ENCODE data around the gene SF3B6. TPM values are rescaled to one million over a fixed set of nuclear protein-coding genes. Genes with fewer than 3 reads are reported as not detected.

Gene SF3B6
- total RNA-seq, 1 experiment from 2014 or later = 132 TPM

DNA sequence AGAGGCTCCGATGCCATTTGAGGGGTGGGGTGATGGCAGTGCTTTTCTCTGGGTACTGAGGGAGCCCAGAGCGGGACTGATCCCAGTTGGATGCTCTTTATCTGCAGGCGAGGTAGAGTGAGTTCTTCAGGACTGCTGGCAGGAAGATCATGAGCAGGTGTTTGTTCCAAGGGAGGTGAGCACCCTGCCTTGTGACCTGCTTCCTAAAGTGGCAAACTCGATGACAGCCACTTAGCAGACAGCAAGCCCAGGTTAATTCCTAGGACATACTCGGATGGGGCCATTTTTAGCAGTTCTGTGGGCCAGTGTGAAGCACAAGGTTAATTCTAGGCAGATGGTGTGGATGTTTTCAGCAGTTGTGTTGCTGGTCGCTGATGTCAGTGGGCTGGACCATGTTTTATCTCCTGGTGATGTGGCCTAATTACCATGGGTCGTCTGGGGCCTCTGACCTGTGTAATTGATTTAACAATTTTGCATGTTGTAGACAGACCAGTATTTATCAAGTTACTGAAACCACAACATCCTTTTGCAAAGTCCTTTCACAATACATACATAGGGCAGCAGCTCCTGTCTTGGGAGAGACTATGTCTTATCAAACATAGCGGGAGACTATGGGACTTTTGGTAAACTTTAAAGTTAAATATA, 21.6 kb downstream of the SF3B6 start:
- Histone ChIP-seq H3K23ac (ENCODE audit: insufficient read length, low read depth, low read length) (no peak overlapping the region), H3K27me3 (ENCODE audit: insufficient read depth, low read length) (no peaks in the 10 kb centered on the region), H4K8ac (replicated peaks; ENCODE audit: insufficient read length, low read depth, low read length) (no peak overlapping the region), H3K4me1 (ENCODE audit: insufficient read depth, low read length) (0 out of 2 replicates have a peak, but pooled peaks cover 1% of the 10 kb centered on the region), H2AK5ac (ENCODE audit: insufficient read length, low read length) (no peak overlapping the region), H3K79me2 (ENCODE audit: insufficient read depth, low read length) (no peaks in the 10 kb centered on the region), H3K79me1 (ENCODE audit: insufficient read depth, low read depth, low read length, poor library complexity, severe bottlenecking) (no peaks in the 10 kb centered on the region), H3K14ac (ENCODE audit: insufficient read depth, low read length) (no peak overlapping the region), H2BK5ac (ENCODE audit: insufficient read length, low read length) (no peak overlapping the region), H3K9me3 (ENCODE audit: control insufficient read depth, low read depth, low read length) (no peaks in the 10 kb centered on the region), H3K56ac (ENCODE audit: insufficient read length, low read depth, low read length) (no peak overlapping the region), H2BK20ac (ENCODE audit: low read depth, low read length, poor library complexity, severe bottlenecking) (no peak overlapping the region), H4K91ac (ENCODE audit: insufficient read length, low read depth, low read length) (no peak overlapping the region), H4K20me1 (ENCODE audit: control insufficient read depth, insufficient read depth, insufficient read length) (no peaks in the 10 kb centered on the region), H4K5ac (ENCODE audit: insufficient read length, low read depth, low read length) (no peak overlapping the region), H3K9ac (ENCODE audit: extremely low read depth, insufficient read length, low read length) (no peak overlapping the region), H3K18ac (ENCODE audit: insufficient read length, low read depth, low read length) (no peak overlapping the region), H2BK12ac (ENCODE audit: insufficient read length, low read depth, low read length) (no peak overlapping the region), H3K23me2 (ENCODE audit: insufficient read length, low read depth, low read length, poor library complexity, severe bottlenecking) (no peaks in the 10 kb centered on the region), H3K4me2 (ENCODE audit: insufficient read depth, insufficient read length, low read length) (no peak overlapping the region), H2BK120ac (ENCODE audit: low read depth, low read length, poor library complexity, severe bottlenecking) (no peak overlapping the region), H3K27ac (ENCODE audit: insufficient read length, low read depth, low read length) (no peak overlapping the region), H3K4ac (ENCODE audit: low read depth, low read length) (no peak overlapping the region), H2AFZ (ENCODE audit: low read length) (no peak overlapping the region), H3T11ph (ENCODE audit: low read length) (no peak overlapping the region), H2BK15ac (ENCODE audit: low read depth, low read length) (no peak overlapping the region)
- peaks cover 14 to 22% (median 14%) of the 10 kb centered on the region in 3 experiments; a peak in 6 of 7 replicates for H3K36me3 Mint-ChIP-seq (ENCODE audit: insufficient read depth in 1 of 3, low read depth in 3 of 3)
- no peak overlapping the region for H3K4me3 Mint-ChIP-seq
- no peaks in the 10 kb centered on the region for H3K27me3 Mint-ChIP-seq (ENCODE audit: low read depth)
- no peak overlapping the region; a peak in 1 of 7 replicates for H3K27ac Mint-ChIP-seq
- WGBS (ENCODE audit: extremely low coverage, insufficient read length, low lambda C conversion rate) = no CpG with 5 or more reads among the region's 8 CpGs
- TF ChIP-seq, protein P1, sequence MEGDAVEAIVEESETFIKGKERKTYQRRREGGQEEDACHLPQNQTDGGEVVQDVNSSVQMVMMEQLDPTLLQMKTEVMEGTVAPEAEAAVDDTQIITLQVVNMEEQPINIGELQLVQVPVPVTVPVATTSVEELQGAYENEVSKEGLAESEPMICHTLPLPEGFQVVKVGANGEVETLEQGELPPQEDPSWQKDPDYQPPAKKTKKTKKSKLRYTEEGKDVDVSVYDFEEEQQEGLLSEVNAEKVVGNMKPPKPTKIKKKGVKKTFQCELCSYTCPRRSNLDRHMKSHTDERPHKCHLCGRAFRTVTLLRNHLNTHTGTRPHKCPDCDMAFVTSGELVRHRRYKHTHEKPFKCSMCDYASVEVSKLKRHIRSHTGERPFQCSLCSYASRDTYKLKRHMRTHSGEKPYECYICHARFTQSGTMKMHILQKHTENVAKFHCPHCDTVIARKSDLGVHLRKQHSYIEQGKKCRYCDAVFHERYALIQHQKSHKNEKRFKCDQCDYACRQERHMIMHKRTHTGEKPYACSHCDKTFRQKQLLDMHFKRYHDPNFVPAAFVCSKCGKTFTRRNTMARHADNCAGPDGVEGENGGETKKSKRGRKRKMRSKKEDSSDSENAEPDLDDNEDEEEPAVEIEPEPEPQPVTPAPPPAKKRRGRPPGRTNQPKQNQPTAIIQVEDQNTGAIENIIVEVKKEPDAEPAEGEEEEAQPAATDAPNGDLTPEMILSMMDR (conservative IDR thresholded peaks at IDR 0.05) = no peak
- no peak for DNase-seq
- H3K4me1 Mint-ChIP-seq = no peaks in the 10 kb centered on the region
- no peaks in the 10 kb centered on the region for H3K9me3 Mint-ChIP-seq
